Panc1 (cell line): ENCODE measurements around the gene MAPKBP1. TPM values are rescaled to one million over a fixed set of nuclear protein-coding genes. Genes with fewer than 3 reads are reported as not detected.

ENCODE experiments used
- ATAC-seq: fragments of 200-7000 bp; cut with Tn5 transposase; 2 replicates; pipeline ENCODE4 v1.9.1; 2020; ENCODE audit warnings: mild to moderate bottlenecking, moderate library complexity
- BruUV-seq: library from RNA; stranded (reverse); fragments of 400-500 nt; replicated peaks from 2 replicates; lab custom pipeline; 2021; lab: Mats Ljungman, UMichigan
- CTCF ChIA-PET: fragments of 300-600 bp; sonication (Branson Sonifier 250); formaldehyde crosslinking; loops from one replicate; lab custom pipeline; 2022; ENCODE audit warnings: antibody characterized with exemption; lab: Charles Lee
- POLR2A ChIA-PET: fragments of 300-600 bp; sonication (Branson Sonifier 250); formaldehyde crosslinking; loops from one replicate; lab custom pipeline; 2022; ENCODE audit warnings: antibody characterized with exemption; lab: Charles Lee
- DNase-seq: peaks from one replicate; pipeline ENCODE4 v3.0.0-alpha.2; 2010; ENCODE audit warnings: low read depth, low spot score
- H3K27ac ChIP-seq: 2 replicates; pipeline ENCODE4 v1.5.1; 2011; ENCODE audit warnings: mild to moderate bottlenecking, low read length, inconsistent platforms
- H3K27me3 ChIP-seq: fragments of 200-500 bp; sonication (Bioruptor generic); 2 replicates; pipeline ENCODE4 v1.6.0; 2014; ENCODE audit warnings: low read length, inconsistent platforms; ENCODE audit not compliant: control insufficient read depth, insufficient read depth
- H3K36me3 ChIP-seq: fragments of 200-500 bp; sonication (Bioruptor generic); 2 replicates; pipeline ENCODE4 v1.5.1; 2014; ENCODE audit warnings: inconsistent platforms, mild to moderate bottlenecking, low read length, moderate library complexity; ENCODE audit not compliant: control insufficient read depth, insufficient read depth
- H3K4me1 ChIP-seq: 2 replicates; pipeline ENCODE4 v1.5.1; 2011; ENCODE audit warnings: inconsistent platforms, mild to moderate bottlenecking, low read length, moderate library complexity; ENCODE audit not compliant: control insufficient read depth, insufficient read depth
- H3K4me3 ChIP-seq, 2 experiments: 2 replicates each; pipeline ENCODE4 v1.5.1; 2011 to 2012; ENCODE audit warnings: low read depth in 2 of 2, low read length in 2 of 2, mild to moderate bottlenecking in 2 of 2, inconsistent platforms in 1 of 2, moderate library complexity in 1 of 2
- H3K9me3 ChIP-seq: fragments of 200-500 bp; sonication (Bioruptor generic); 2 replicates; pipeline ENCODE4 v1.5.1; 2014; ENCODE audit warnings: low read depth, mild to moderate bottlenecking, inconsistent platforms, low read length, moderate library complexity; ENCODE audit not compliant: control insufficient read depth, insufficient read depth
- CTCF ChIP-seq: fragments of 450-650 bp; IDR thresholded peaks from 2 replicates; pipeline ENCODE4 v1.5.1; 2017; ENCODE audit warnings: mild to moderate bottlenecking
- POLR2AphosphoS5 ChIP-seq: IDR thresholded peaks from 2 replicates; pipeline ENCODE4 v1.6.1; 2012; ENCODE audit warnings: mild to moderate bottlenecking, low read depth, low read length, moderate library complexity
- REST ChIP-seq, 2 experiments: IDR thresholded peaks; 2 replicates each; pipeline ENCODE4 v1.6.1; 2011 to 2012; ENCODE audit warnings: low read depth in 2 of 2, control low read depth in 1 of 2, low read length in 1 of 2, mild to moderate bottlenecking in 1 of 2, moderate library complexity in 1 of 2; ENCODE audit not compliant: insufficient read depth in 1 of 2
- SIN3A ChIP-seq: IDR thresholded peaks from 2 replicates; pipeline ENCODE4 v1.6.1; 2012; ENCODE audit warnings: low read depth, mild to moderate bottlenecking, low read length, moderate library complexity, borderline replicate concordance; ENCODE audit not compliant: insufficient read depth
- TCF7L2 ChIP-seq: IDR thresholded peaks from 2 replicates; pipeline ENCODE4 v1.6.1; 2011; ENCODE audit warnings: mild to moderate bottlenecking, low read depth, low read length, inconsistent platforms
- in situ Hi-C: cut with HindIII; loops from 2 replicates; pipeline ENCODE4 v1.10.0; 2016; ENCODE audit warnings: low sequenced_read_pairs, low pct_unique_long_range_greater_than_20kb
- intact Hi-C: fragments of 100-400 bp; cut with micrococcal nuclease; formaldehyde crosslinking; loops from one replicate; pipeline ENCODE4 v1.10.0; 2022; ENCODE audit not compliant: unreplicated experiment
- total RNA-seq: library from RNA; stranded (reverse); gene quantifications from one replicate; pipeline ENCODE4 v1.2.1, GENCODE V29; 2021; ENCODE audit not compliant: unreplicated experiment

The MAPKBP1 gene
- total RNA-seq, 1 experiment from 2014 or later = 38.4 TPM

- no peak overlapping the region for H3K4me3 ChIP-seq
- ATAC-seq (no peak), DNase-seq (no peak)
- POLR2A ChIA-PET = no interaction called here
- no TSS peak for BruUV-seq
- no peaks in the 10 kb centered on the region for H3K27me3 ChIP-seq
- intact Hi-C loops = no loop called here
- H3K36me3 ChIP-seq = no peaks in the 10 kb centered on the region
- TF ChIP-seq CTCF (no peak), TCF7L2 (no peak), POLR2AphosphoS5 (no peak), SIN3A (no peak), REST (IDR thresholded peaks at IDR 0.05; ENCODE audit: insufficient read depth in 1 of 2, low read depth in 2 of 2, low read length in 1 of 2) (no peak)
- in situ Hi-C loops = no loop called here
- no peak overlapping the region for H3K27ac ChIP-seq
- H3K4me1 ChIP-seq = no peaks in the 10 kb centered on the region
- CTCF ChIA-PET = no interaction called here
- H3K9me3 ChIP-seq = no peaks in the 10 kb centered on the region
Observed at GRCh38 chr15:41836073-41836472, 61.8 kb downstream of the MAPKBP1 start.

- ChIA-PET POLR2A (no interaction called here), CTCF (no interaction called here)
- BruUV-seq = no TSS peak
- Histone ChIP-seq H3K27ac (no peak overlapping the region), H3K4me1 (no peaks in the 10 kb centered on the region), H3K4me3 (no peak overlapping the region), H3K27me3 (no peaks in the 10 kb centered on the region), H3K9me3 (no peaks in the 10 kb centered on the region), H3K36me3 (no peaks in the 10 kb centered on the region)
- intact Hi-C loops = no loop called here
- ATAC-seq (no peak), DNase-seq (no peak)
- in situ Hi-C loops = no loop called here
- TF ChIP-seq TCF7L2 (no peak), SIN3A (no peak), POLR2AphosphoS5 (no peak), CTCF (no peak), REST (IDR thresholded peaks at IDR 0.05; ENCODE audit: insufficient read depth in 1 of 2, low read depth in 2 of 2, low read length in 1 of 2) (no peak)
Observed at GRCh38 chr15:41836713-41837454, 62.6 kb downstream of the MAPKBP1 start.
